AG09309 (cell line): Measurements from ENCODE around the gene IL12RB1.

ENCODE experiments used
- DNase-seq: peaks from one replicate; pipeline ENCODE4 v3.0.0-alpha.2; 2010; ENCODE audit warnings: low read depth
- H3K4me3 ChIP-seq: 2 replicates; pipeline ENCODE4 v1.5.1; 2011; ENCODE audit warnings: mild to moderate bottlenecking, low read depth, low read length, moderate library complexity; ENCODE audit not compliant: control insufficient read depth
- CTCF ChIP-seq: IDR thresholded peaks from 2 replicates; pipeline ENCODE4 v1.5.1; 2011; ENCODE audit warnings: mild to moderate bottlenecking, low read depth, low read length, inconsistent platforms; ENCODE audit not compliant: insufficient read depth, control insufficient read depth; ENCODE audit errors: missing control alignments

The IL12RB1 gene

GRCh38 chr19:18086590-18087138 lies at the start of gene IL12RB1:
IL12RB1 (minus strand) TSS chr19:18086934; CDS start chr19:18086823, 111 bp downstream.
- H3K4me3 ChIP-seq = no peak within 1 kb of the TSS; the same call in 1 of the 2 replicates
- TF ChIP-seq CTCF = no peak
- DNase-seq = no peak

GRCh38 chr19:18135712-18136584 lies 49.2 kb upstream of the IL12RB1 start:
- H3K4me3 ChIP-seq = no peak overlapping the region
- DNase-seq = no peak
- TF ChIP-seq CTCF = no peak

- TF ChIP-seq CTCF = no peak
- no peak overlapping the region for H3K4me3 ChIP-seq
- DNase-seq = no peak
These were observed 45.3 kb upstream of the IL12RB1 start for GRCh38 chr19:18131841-18132596.

- TF ChIP-seq CTCF = no peak
- no peak for DNase-seq
- H3K4me3 ChIP-seq = no peak overlapping the region
These were observed 43.9 kb upstream of the IL12RB1 start for GRCh38 chr19:18130523-18131242.

GRCh38 chr19:18128805-18129204 lies 42.1 kb upstream of the IL12RB1 start:
- no peak for TF ChIP-seq CTCF
- H3K4me3 ChIP-seq = no peak overlapping the region
- no peak for DNase-seq

GRCh38 chr19:18128044-18128443 lies 41.3 kb upstream of the IL12RB1 start:
- DNase-seq = no peak
- no peak overlapping the region for H3K4me3 ChIP-seq
- no peak for TF ChIP-seq CTCF
